HepG2 (cell line): ENCODE data around the gene ZBED3. TPM values are rescaled to one million over a fixed set of nuclear protein-coding genes. Genes with fewer than 3 reads are reported as not detected.

Source experiments
- BRCA1 ChIP-seq: sonication (generic); formaldehyde crosslinking; IDR thresholded peaks from 2 replicates; pipeline ENCODE4 v1.4.0; 2020; ENCODE audit warnings: missing genetic modification reagents
- CHCHD3 ChIP-seq: sonication (generic); formaldehyde crosslinking; IDR thresholded peaks from 2 replicates; pipeline ENCODE4 v1.8.0; 2022; ENCODE audit warnings: mild to moderate bottlenecking, missing genetic modification reagents, moderate library complexity
- CREM ChIP-seq, 2 experiments: sonication (generic) in 1 of 2; formaldehyde crosslinking in 1 of 2; IDR thresholded peaks; 2 replicates each; pipeline versions ENCODE4 v1.4.0 to v1.6.1; 2016 to 2020; ENCODE audit warnings: antibody characterized with exemption in 1 of 2, mild to moderate bottlenecking in 1 of 2, missing genetic modification reagents in 1 of 2
- DMAP1 ChIP-seq: IDR thresholded peaks from 2 replicates; pipeline ENCODE4 v1.6.1; 2016
- HIVEP1 ChIP-seq: sonication (generic); formaldehyde crosslinking; IDR thresholded peaks from 2 replicates; pipeline ENCODE4 v1.4.0; 2020; ENCODE audit warnings: mild to moderate bottlenecking, missing genetic modification reagents
- IKZF5 ChIP-seq: IDR thresholded peaks from 2 replicates; pipeline ENCODE4 v1.6.1; 2018; ENCODE audit warnings: missing genetic modification reagents, mild to moderate bottlenecking, missing compliant biosample characterization
- PHF8 ChIP-seq: sonication (generic); formaldehyde crosslinking; IDR thresholded peaks from 2 replicates; pipeline ENCODE4 v1.5.0; 2020; ENCODE audit warnings: missing genetic modification reagents
- RCOR2 ChIP-seq: IDR thresholded peaks from 2 replicates; pipeline ENCODE4 v1.6.1; 2016; ENCODE audit warnings: missing biosample characterization, missing genetic modification reagents
- RXRB ChIP-seq: IDR thresholded peaks from 2 replicates; pipeline ENCODE4 v1.6.1; 2016; ENCODE audit warnings: borderline replicate concordance, missing genetic modification reagents, missing compliant biosample characterization
- SIN3A ChIP-seq: IDR thresholded peaks from 2 replicates; pipeline ENCODE4 v1.6.1; 2011; ENCODE audit warnings: low read depth, mild to moderate bottlenecking, control low read depth, low read length, borderline replicate concordance
- SKIL ChIP-seq: sonication (generic); formaldehyde crosslinking; IDR thresholded peaks from 2 replicates; pipeline ENCODE4 v1.8.0; 2022; ENCODE audit warnings: missing genetic modification reagents, mild to moderate bottlenecking, moderate library complexity, borderline replicate concordance
- STAT5B ChIP-seq: sonication (generic); formaldehyde crosslinking; IDR thresholded peaks from 2 replicates; pipeline ENCODE4 v1.4.0; 2020; ENCODE audit warnings: missing genetic modification reagents
- TAF15 ChIP-seq: fragments of 200-400 bp; formaldehyde crosslinking; IDR thresholded peaks from one replicate; pipeline ENCODE4 v1.6.1; 2018; ENCODE audit warnings: mild to moderate bottlenecking, low read depth, low read length; ENCODE audit not compliant: poor library complexity, severe bottlenecking
- ZNF281 ChIP-seq: sonication (generic); formaldehyde crosslinking; IDR thresholded peaks from 2 replicates; pipeline ENCODE4 v1.4.0; 2020; ENCODE audit warnings: missing genetic modification reagents, borderline replicate concordance
- polyA plus RNA-seq, 8 experiments: library from polyadenylated mRNA; depleted of rRNA in 3 of 8; stranded (reverse) in 7 of 8; unstranded in 1 of 8; fragments of >200 nt; fragmentation: Illumina TruSeq in 4 of 8; extraction: Trizol in 4 of 8; gene quantifications; 2 replicates each; pipeline versions ENCODE4 v1.2.1 to v1.2.3, GENCODE V29; 2011 to 2016; ENCODE audit warnings: low read depth in 4 of 8, missing spikeins in 1 of 8, mixed read lengths in 1 of 8; ENCODE audit not compliant: insufficient read depth in 1 of 8
- total RNA-seq, 5 experiments: library from RNA; depleted of rRNA; stranded (reverse); fragments of >200 nt; fragmentation: Illumina TruSeq; extraction: Trizol; gene quantifications; 2 replicates each; pipeline ENCODE4 v1.2.3, GENCODE V29; 2016; ENCODE audit warnings: low read depth in 1 of 5

ZBED3 gene
- total and polyA plus RNA-seq, 2 of the 13 experiments (the other 11 are each of a cell fraction or from before 2014, with no cell fraction given): 2.3 to 8.1 TPM

- TF ChIP-seq PHF8 (CRISPR knock-in tag) (peak; percentile 93), BRCA1 (CRISPR knock-in tag) (peak; percentile 94), DMAP1 (CRISPR knock-in tag) (peak; percentile 63; the same call in 1 of the 2 replicates), SIN3A (peak; percentile 84; the same call in 1 of the 2 replicates), RXRB (CRISPR knock-in tag) (peak; percentile 73), TAF15 (peak; percentile 64), ZNF281 (CRISPR knock-in tag) (peak; percentile 7; the same call in 1 of the 2 replicates), CHCHD3 (peak; percentile 80; the same call in 1 of the 2 replicates), HIVEP1 (CRISPR knock-in tag) (no peak), SKIL (CRISPR knock-in tag) (0 out of 2 replicates have a peak, but pooled peaks have one; percentile 29), CREM (IDR thresholded peaks at IDR 0.05) (peak; percentile 77), CREM (CRISPR knock-in tag; IDR thresholded peaks at IDR 0.05) (no peak), RCOR2 (CRISPR knock-in tag) (no peak), STAT5B (CRISPR knock-in tag) (no peak), IKZF5 (CRISPR knock-in tag) (peak; percentile 75)
These were observed 56.7 kb downstream of the ZBED3 start, which contains the start of gene AGGF1 (continued) for GRCh38 chr5:77030097-77031071.
